Epithelial cell of prostate (primary cell): Measurements from ENCODE around the gene ITGA11.

Experiments
- DNase-seq: peaks from one replicate; pipeline ENCODE4 v3.0.0-alpha.2; 2011; ENCODE audit warnings: low read depth, low spot score
- H3K27ac ChIP-seq: fragments of 450-650 bp; 2 replicates; pipeline ENCODE4 v1.5.1; 2017; ENCODE audit warnings: mild to moderate bottlenecking

ITGA11 gene

GRCh38 chr15:68431792-68432401 is at the start of gene ITGA11:
ITGA11 (minus strand) TSS chr15:68432163; CDS start chr15:68432066, 97 bp downstream.
- DNase-seq, result no peak
- no peak within 1 kb of the TSS for H3K27ac ChIP-seq

- no peak overlapping the region for H3K27ac ChIP-seq
- no peak for DNase-seq
These were observed 49.4 kb upstream of the ITGA11 start for GRCh38 chr15:68481321-68481720.

GRCh38 chr15:68480296-68480695 is 48.3 kb upstream of the ITGA11 start:
- DNase-seq, result no peak
- no peak overlapping the region for H3K27ac ChIP-seq

- no peak overlapping the region for H3K27ac ChIP-seq
- DNase-seq, result no peak
These were observed 47.9 kb upstream of the ITGA11 start for GRCh38 chr15:68479870-68480269.

- no peak for DNase-seq
- H3K27ac ChIP-seq, result no peak overlapping the region
These were observed 47.4 kb upstream of the ITGA11 start for GRCh38 chr15:68479406-68479805.

- DNase-seq, result no peak
- no peak overlapping the region for H3K27ac ChIP-seq
These were observed 46.9 kb upstream of the ITGA11 start for GRCh38 chr15:68478853-68479252.

- no peak overlapping the region for H3K27ac ChIP-seq
These were observed 43.5 kb upstream of the ITGA11 start for GRCh38 chr15:68475449-68475848.

GRCh38 chr15:68471541-68471940 is 39.6 kb upstream of the ITGA11 start:
- no peak overlapping the region for H3K27ac ChIP-seq
- DNase-seq, result no peak

More at GRCh38 chr15:68475449-68475848, 43.5 kb upstream of the ITGA11 start:
- DNase-seq, result no peak

- DNase-seq, result no peak
- H3K27ac ChIP-seq, result no peak overlapping the region
These were observed 39.0 kb upstream of the ITGA11 start for GRCh38 chr15:68470976-68471375.

- no peak overlapping the region for H3K27ac ChIP-seq
- DNase-seq, result no peak
These were observed 38.2 kb upstream of the ITGA11 start for GRCh38 chr15:68470049-68470742.

- no peak for DNase-seq
- H3K27ac ChIP-seq, result no peak overlapping the region
These were observed 37.4 kb upstream of the ITGA11 start for GRCh38 chr15:68469162-68470048.

GRCh38 chr15:68466876-68467275 is 34.9 kb upstream of the ITGA11 start:
- DNase-seq, result no peak
- no peak overlapping the region for H3K27ac ChIP-seq

GRCh38 chr15:68465861-68466560 is 34.0 kb upstream of the ITGA11 start:
- H3K27ac ChIP-seq, result no peak overlapping the region

GRCh38 chr15:68464448-68465090 is 32.6 kb upstream of the ITGA11 start:
- no peak overlapping the region for H3K27ac ChIP-seq
- no peak for DNase-seq

More at GRCh38 chr15:68465861-68466560, 34.0 kb upstream of the ITGA11 start:
- no peak for DNase-seq

- no peak overlapping the region for H3K27ac ChIP-seq
- DNase-seq, result no peak
These were observed 32.0 kb upstream of the ITGA11 start for GRCh38 chr15:68463996-68464395.

GRCh38 chr15:68463444-68463843 is 31.5 kb upstream of the ITGA11 start:
- H3K27ac ChIP-seq, result no peak overlapping the region
- DNase-seq, result no peak

GRCh38 chr15:68460166-68460565 is 28.2 kb upstream of the ITGA11 start:
- H3K27ac ChIP-seq, result no peak overlapping the region
- no peak for DNase-seq

- H3K27ac ChIP-seq, result no peak overlapping the region
- no peak for DNase-seq
These were observed 18.2 kb upstream of the ITGA11 start for GRCh38 chr15:68450192-68450591.

GRCh38 chr15:68449389-68449788 is 17.4 kb upstream of the ITGA11 start:
- no peak for DNase-seq
- no peak overlapping the region for H3K27ac ChIP-seq
